Uterus (tissue), 2 donors: ENCODE results near the gene CDH4.

Source experiments
- CTCF ChIP-seq, 4 experiments: fragments of 200-600 bp in 2 of 4; fragments of 450-650 bp in 2 of 4; sonication (generic) in 2 of 4; IDR thresholded peaks; one replicate each; pipeline ENCODE4 v1.5.1; 2016 to 2019; ENCODE audit warnings: antibody characterized with exemption in 4 of 4, mild to moderate bottlenecking in 2 of 4, moderate library complexity in 1 of 4
- POLR2A ChIP-seq, 2 donors: fragments of 450-650 bp; IDR thresholded peaks; one replicate each; pipeline ENCODE4 v1.6.1; 2016; ENCODE audit warnings: antibody characterized with exemption in 2 of 2, mild to moderate bottlenecking in 1 of 2, moderate library complexity in 1 of 2

DNA sequence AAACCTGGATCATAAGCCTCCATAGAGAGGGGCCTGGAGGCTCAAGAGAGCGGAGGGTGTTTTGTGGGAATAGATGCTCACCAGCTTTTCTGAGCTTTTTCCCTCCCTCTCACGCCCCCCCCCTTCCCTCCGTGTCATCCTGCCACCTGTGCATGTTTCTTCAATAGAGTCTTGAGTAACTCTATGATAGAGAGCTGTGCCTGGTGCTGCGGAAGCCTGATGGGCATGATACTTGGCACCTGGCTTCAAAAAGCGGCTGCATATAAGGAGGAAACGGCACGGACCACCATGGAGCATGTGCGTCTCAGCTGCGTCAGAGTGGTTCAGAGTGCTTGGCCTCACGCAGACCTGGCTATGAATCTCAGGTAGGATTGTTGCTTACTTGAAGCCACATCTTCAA, 198.9 kb downstream of the CDH4 start:
- TF ChIP-seq CTCF (IDR thresholded peaks at IDR 0.05) = no peak
- no peak for TF ChIP-seq POLR2A (IDR thresholded peaks at IDR 0.05)
